ENCODE results near the gene DUOXA1.
"Not testable (repeated sequence)": the region's sequence is repeated elsewhere in the genome, so short reads cannot be mapped to it uniquely, and the experiment has no call there.

Gene DUOXA1

DNA sequence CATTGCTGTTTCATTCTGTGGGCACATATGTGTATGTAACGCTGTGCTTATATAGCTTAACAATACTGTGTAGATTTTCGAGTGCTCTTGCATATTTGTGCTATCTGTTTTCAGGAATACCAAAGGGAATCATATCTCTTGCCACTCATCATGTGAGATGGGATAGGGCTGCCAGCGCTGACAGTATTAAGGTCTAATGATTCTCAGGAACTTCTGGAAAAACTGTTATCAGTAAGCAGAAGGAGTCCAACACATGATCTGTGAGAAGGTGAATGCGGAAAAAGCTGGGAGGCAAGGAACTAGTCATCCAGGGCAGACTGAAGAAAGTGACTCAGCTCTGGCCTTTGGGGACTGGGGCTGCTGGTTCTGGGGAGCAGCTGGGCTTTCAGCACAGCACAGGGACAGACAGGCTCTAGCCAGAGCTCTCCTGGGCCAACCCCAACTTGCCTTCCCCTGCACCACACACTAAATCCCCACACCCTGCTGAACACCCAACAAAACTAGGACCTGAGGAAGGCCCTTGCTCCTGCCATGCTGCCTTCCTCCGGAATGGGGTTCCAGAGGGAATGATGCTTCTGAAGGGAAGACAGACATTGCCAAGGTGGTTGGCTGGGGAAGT is 49.9 kb downstream of the DUOXA1 start:
- H3K9ac ChIP-seq (ENCODE audit: low read length); H3K9me3 ChIP-seq (ENCODE audit: control insufficient read depth, low read length); H3K4me1 ChIP-seq (ENCODE audit: control insufficient read depth, insufficient read depth, low read length); DNase-seq (ENCODE audit: low read depth); H3K27me3 ChIP-seq (replicated peaks; ENCODE audit: control insufficient read depth, insufficient read depth, low read length); H3K4me3 ChIP-seq (ENCODE audit: low read length); H3K36me3 ChIP-seq (ENCODE audit: control insufficient read depth, insufficient read depth, low read length, severe bottlenecking): not testable (repeated sequence)

DNA sequence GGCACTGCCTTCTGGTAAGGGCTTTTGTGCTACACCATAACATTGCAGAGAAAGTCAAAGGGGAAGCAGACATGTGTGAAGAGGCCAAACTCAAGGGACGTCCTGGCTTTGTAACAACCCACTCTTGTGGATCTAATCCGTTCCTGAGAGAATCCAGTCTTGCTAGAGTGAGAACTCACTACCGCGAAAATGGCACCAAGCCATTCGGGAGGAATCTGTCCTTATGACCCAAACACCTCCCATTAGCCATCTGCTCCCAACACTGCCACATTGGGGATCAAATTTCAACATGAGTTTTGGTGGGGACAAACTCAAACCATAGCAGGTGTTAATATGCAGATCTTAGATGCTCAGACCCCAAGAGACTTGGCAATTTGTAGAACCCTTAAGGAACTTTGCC is 50.5 kb downstream of the DUOXA1 start:
- not testable (repeated sequence) for H3K4me1 ChIP-seq (ENCODE audit: control insufficient read depth, insufficient read depth, low read length); H3K9me3 ChIP-seq (ENCODE audit: control insufficient read depth, low read length); DNase-seq (ENCODE audit: low read depth); H3K9ac ChIP-seq (ENCODE audit: low read length); H3K36me3 ChIP-seq (ENCODE audit: control insufficient read depth, insufficient read depth, low read length, severe bottlenecking); H3K27me3 ChIP-seq (replicated peaks; ENCODE audit: control insufficient read depth, insufficient read depth, low read length); H3K4me3 ChIP-seq (ENCODE audit: low read length)

GRCh38 chr15:45077391-45077790 is 52.3 kb downstream of the DUOXA1 start:
- not testable (repeated sequence) for DNase-seq (ENCODE audit: low read depth); H3K27me3 ChIP-seq (replicated peaks; ENCODE audit: control insufficient read depth, insufficient read depth, low read length); H3K4me1 ChIP-seq (ENCODE audit: control insufficient read depth, insufficient read depth, low read length); H3K4me3 ChIP-seq (ENCODE audit: low read length); H3K9me3 ChIP-seq (ENCODE audit: control insufficient read depth, low read length); H3K36me3 ChIP-seq (ENCODE audit: control insufficient read depth, insufficient read depth, low read length, severe bottlenecking); H3K9ac ChIP-seq (ENCODE audit: low read length)

DNA sequence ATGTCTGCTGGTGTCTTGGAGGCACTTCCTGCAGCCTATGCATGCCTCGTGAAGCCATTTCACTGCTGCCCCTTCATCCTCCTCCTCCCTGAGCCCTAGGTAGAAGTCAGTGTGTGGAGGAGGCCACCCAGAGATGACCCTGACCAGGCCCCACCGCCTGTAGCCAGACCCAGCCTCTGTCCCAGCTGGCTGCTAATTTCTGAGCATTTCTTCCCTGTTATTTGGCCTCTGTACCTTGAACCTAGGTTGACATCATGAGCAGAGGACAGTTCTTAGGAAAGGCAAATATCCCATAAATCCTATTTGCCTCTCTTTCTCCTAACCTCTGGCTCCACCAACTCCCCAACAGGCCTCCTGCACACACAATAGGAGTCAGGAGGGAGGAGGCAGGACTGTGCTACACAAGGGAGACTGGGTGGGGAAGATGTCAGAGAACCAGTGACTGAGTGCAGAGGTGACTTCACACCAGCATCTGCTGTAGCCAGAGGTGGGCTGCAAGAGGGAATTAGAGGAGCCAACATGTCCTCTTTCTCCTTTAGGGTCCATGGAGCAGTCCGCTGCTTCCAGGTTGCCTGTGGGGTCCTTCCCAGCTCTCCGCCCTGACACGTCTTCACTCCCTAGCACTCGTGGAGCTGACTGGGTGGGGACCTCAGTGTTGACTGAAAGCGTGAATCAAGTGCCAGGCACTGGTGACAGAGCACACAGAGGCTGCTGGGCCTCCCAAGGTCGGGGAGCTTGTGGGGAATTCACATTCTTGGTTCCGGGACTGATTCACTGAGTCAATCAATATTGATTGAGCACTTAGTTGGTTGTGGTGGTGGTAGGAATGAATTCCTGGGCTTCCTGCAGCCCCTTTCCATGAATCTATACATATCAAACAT is 54.0 kb downstream of the DUOXA1 start:
- not testable (repeated sequence) for H3K27me3 ChIP-seq (replicated peaks; ENCODE audit: control insufficient read depth, insufficient read depth, low read length); H3K36me3 ChIP-seq (ENCODE audit: control insufficient read depth, insufficient read depth, low read length, severe bottlenecking); H3K9ac ChIP-seq (ENCODE audit: low read length); DNase-seq (ENCODE audit: low read depth); H3K9me3 ChIP-seq (ENCODE audit: control insufficient read depth, low read length); H3K4me3 ChIP-seq (ENCODE audit: low read length); H3K4me1 ChIP-seq (ENCODE audit: control insufficient read depth, insufficient read depth, low read length)

DNA sequence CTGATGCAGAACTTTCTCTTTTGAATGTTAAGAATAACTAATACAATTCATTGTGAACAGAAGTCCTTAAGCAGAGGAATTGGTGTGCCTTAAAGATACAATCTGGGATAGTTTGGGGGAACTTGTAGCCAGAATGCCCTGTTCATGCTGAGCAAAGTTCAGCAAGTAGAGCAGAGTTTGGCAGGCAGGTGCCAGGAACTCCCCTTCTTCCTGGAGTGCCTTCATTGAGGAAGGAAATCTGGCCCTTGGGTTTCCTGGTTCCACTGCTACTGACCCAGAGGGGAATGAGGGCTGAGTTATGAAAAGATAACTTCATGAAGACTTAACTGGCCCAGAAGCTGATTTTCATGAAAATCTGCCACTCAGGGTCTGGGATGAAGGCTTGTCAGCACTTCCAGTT is 56.1 kb downstream of the DUOXA1 start:
- H3K9ac ChIP-seq (ENCODE audit: low read length); H3K27me3 ChIP-seq (replicated peaks; ENCODE audit: control insufficient read depth, insufficient read depth, low read length); DNase-seq (ENCODE audit: low read depth); H3K4me1 ChIP-seq (ENCODE audit: control insufficient read depth, insufficient read depth, low read length); H3K4me3 ChIP-seq (ENCODE audit: low read length); H3K9me3 ChIP-seq (ENCODE audit: control insufficient read depth, low read length); H3K36me3 ChIP-seq (ENCODE audit: control insufficient read depth, insufficient read depth, low read length, severe bottlenecking): not testable (repeated sequence)

- H3K4me1 ChIP-seq (ENCODE audit: control insufficient read depth, insufficient read depth, low read length); H3K9ac ChIP-seq (ENCODE audit: low read length); H3K4me3 ChIP-seq (ENCODE audit: low read length); H3K36me3 ChIP-seq (ENCODE audit: control insufficient read depth, insufficient read depth, low read length, severe bottlenecking); DNase-seq (ENCODE audit: low read depth); H3K9me3 ChIP-seq (ENCODE audit: control insufficient read depth, low read length); H3K27me3 ChIP-seq (replicated peaks; ENCODE audit: control insufficient read depth, insufficient read depth, low read length): not testable (repeated sequence)
Measured at GRCh38 chr15:45069942-45070360, 59.7 kb downstream of the DUOXA1 start.

Data from adipocyte (in vitro differentiated cells).